Ovary (tissue), 9 donors: ENCODE data around the gene ITM2B. TPM values are rescaled to one million over a fixed set of nuclear protein-coding genes. Genes with fewer than 3 reads are reported as not detected.

Source experiments
- DNase-seq, 5 donors: peaks; one replicate each; pipeline ENCODE4 v3.0.0-alpha.2; 2019 to 2020
- H3K27ac ChIP-seq, 2 donors: fragments of 200-600 bp; one replicate each; pipeline versions ENCODE4 v1.5.1 to v1.8.0; 2019 to 2022
- H3K27me3 ChIP-seq: fragments of 200-600 bp; one replicate; pipeline ENCODE4 v1.8.0; 2022
- H3K36me3 ChIP-seq: fragments of 200-600 bp; sonication (generic); one replicate; pipeline ENCODE4 v1.5.1; 2019
- H3K4me1 ChIP-seq: one replicate; pipeline ENCODE4 v1.8.1; 2013; ENCODE audit warnings: mild to moderate bottlenecking, moderate library complexity; ENCODE audit not compliant: insufficient read depth
- H3K4me3 ChIP-seq: fragments of 200-600 bp; sonication (generic); one replicate; pipeline ENCODE4 v1.5.1; 2017
- H3K9me3 ChIP-seq, 2 donors: fragments of 200-600 bp in 1 of 2; sonication (generic) in 1 of 2; one replicate each; pipeline versions ENCODE4 v1.5.1 to v1.8.1; 2013 to 2019; ENCODE audit warnings: mild to moderate bottlenecking in 1 of 2, moderate library complexity in 1 of 2
- CTCF ChIP-seq, 3 donors: fragments of 450-650 bp in 2 of 3; fragments of 200-600 bp in 1 of 3; IDR thresholded peaks; one replicate each; pipeline versions ENCODE4 v1.5.1 to v1.8.0; 2016 to 2022; ENCODE audit warnings: antibody characterized with exemption in 3 of 3, mild to moderate bottlenecking in 1 of 3
- EP300 ChIP-seq: sonication (generic); formaldehyde crosslinking; IDR thresholded peaks from one replicate; pipeline ENCODE4 v1.6.1; 2017; ENCODE audit warnings: antibody characterized with exemption
- POLR2A ChIP-seq: fragments of 450-650 bp; IDR thresholded peaks from one replicate; pipeline ENCODE4 v1.6.1; 2017; ENCODE audit warnings: antibody characterized with exemption, mild to moderate bottlenecking, moderate library complexity
- WGBS, 3 donors: extraction: QIAGEN DNeasy Blood & Tissue Kit in 1 of 3; methylation state at CpG; one replicate each; pipeline versions ENCODE4 v1.1.5 to v1.1.7; 2013 to 2017; 5-methylcytosine and 5-hydroxymethylcytosine counted together
- intact Hi-C, 4 donors: fragments of 100-400 bp; cut with DNase I; formaldehyde crosslinking; loops; one replicate each; pipeline versions ENCODE4 v1.11.0 to v1.15.1; 2022 to 2023
- polyA plus RNA-seq, 2 donors: library from polyadenylated mRNA; stranded (reverse); fragments of 200-250 nt in 1 of 2; fragments of 350-450 nt in 1 of 2; fragmentation: Illumina TruSeq in 1 of 2; extraction: RNeasy Lipid Tissue Mini Kit (QIAGEN cat#74804) in 1 of 2; gene quantifications; one replicate each; pipeline ENCODE4 v1.2.3, GENCODE V29; 2013 to 2014
- total RNA-seq, 7 donors: library from RNA; depleted of rRNA in 2 of 7; stranded (reverse); fragments of >200 nt in 2 of 7; fragmentation: NEBNext Ultra II Directional in 3 of 7; extraction: Animal tissue kit (Norgen Biotek cat#: 25700) in 3 of 7; gene quantifications; one replicate each; pipeline versions ENCODE4 v1.1.0 to v1.2.4, GENCODE V29; 2016 to 2023
- donor health status: DM: no; HTN: no; CAD: no; lungs with moderate emphysema.
- donor health status: DM: no; HTN: no; CAD: no.
- donor health status: Bipolar disorder and iron deficiency.
- donor health status: DM: yes; HTN: yes; CAD: no.
- donor health status: DM: no; HTN: no; CAD: no.
- donor health status: DM: yes; HTN: yes; CAD: no.

Gene ITM2B
- total and polyA plus RNA-seq, 9 donors, result 635 to 1,955 (median 903) TPM

GRCh38 chr13:48253849-48254248, 20.8 kb downstream of the ITM2B start:
- 12 to 37% (median 18%) methylated on average over 2 of the region's 2 CpGs for WGBS, 3 donors
- intact Hi-C loops, result no loop called here
- H3K27me3 ChIP-seq, result no peaks in the 10 kb centered on the region
- H3K27ac ChIP-seq, result no peak overlapping the region
- peaks cover 7% of the 10 kb centered on the region for H3K4me1 ChIP-seq
- no peak for TF ChIP-seq CTCF (IDR thresholded peaks at IDR 0.05)
- no peak for DNase-seq
- H3K36me3 ChIP-seq, result no peaks in the 10 kb centered on the region
- no peaks in the 10 kb centered on the region for H3K9me3 ChIP-seq
- H3K4me3 ChIP-seq, result no peak overlapping the region

- H3K4me1 ChIP-seq, result peaks cover 7% of the 10 kb centered on the region
- intact Hi-C loops, result no loop called here
- whole genome bisulfite sequencing, 3 donors, result 95 to 97% (median 96%) methylated on average over 13 of the region's 13 CpGs
- no peaks in the 10 kb centered on the region for H3K9me3 ChIP-seq
- no peak for TF ChIP-seq POLR2A
- no peak for TF ChIP-seq CTCF (IDR thresholded peaks at IDR 0.05)
- TF ChIP-seq EP300, result no peak
- H3K27ac ChIP-seq, result no peak overlapping the region
- H3K27me3 ChIP-seq, result no peaks in the 10 kb centered on the region
- no peak for DNase-seq
- H3K36me3 ChIP-seq, result no peaks in the 10 kb centered on the region
- no peak overlapping the region for H3K4me3 ChIP-seq
Observed at GRCh38 chr13:48255090-48255489, 22.1 kb downstream of the ITM2B start.

- H3K4me3 ChIP-seq, result no peak overlapping the region
- H3K27me3 ChIP-seq, result no peaks in the 10 kb centered on the region
- no peak for DNase-seq
- TF ChIP-seq CTCF (IDR thresholded peaks at IDR 0.05), result no peak
- no peak for TF ChIP-seq EP300
- no peak for TF ChIP-seq POLR2A
- no peaks in the 10 kb centered on the region for H3K9me3 ChIP-seq
- no peaks in the 10 kb centered on the region for H3K36me3 ChIP-seq
- intact Hi-C loops, result no loop called here
- 67 to 76% (median 76%) methylated on average over 1 of the region's 1 CpG for WGBS, 3 donors
- H3K4me1 ChIP-seq, result peaks cover 6% of the 10 kb centered on the region
- H3K27ac ChIP-seq, result no peak overlapping the region
Observed at GRCh38 chr13:48255954-48256353, 22.9 kb downstream of the ITM2B start.

GRCh38 chr13:48258002-48258401, 25.0 kb downstream of the ITM2B start:
- Histone ChIP-seq H3K4me1 (peaks cover 3% of the 10 kb centered on the region), H3K27ac (no peak overlapping the region), H3K27me3 (no peaks in the 10 kb centered on the region), H3K9me3 (no peaks in the 10 kb centered on the region), H3K36me3 (no peaks in the 10 kb centered on the region), H3K4me3 (no peak overlapping the region)
- no peak for TF ChIP-seq CTCF (IDR thresholded peaks at IDR 0.05)
- TF ChIP-seq EP300, result no peak
- no peak for TF ChIP-seq POLR2A
- intact Hi-C loops, result no loop called here
- DNase-seq, result no peak

- Histone ChIP-seq H3K27ac (no peak overlapping the region), H3K4me1 (peaks cover 3% of the 10 kb centered on the region), H3K27me3 (no peaks in the 10 kb centered on the region), H3K4me3 (no peak overlapping the region), H3K9me3 (no peaks in the 10 kb centered on the region), H3K36me3 (no peaks in the 10 kb centered on the region)
- no peak for DNase-seq
- intact Hi-C loops, result no loop called here
- TF ChIP-seq CTCF (IDR thresholded peaks at IDR 0.05) (no peak), EP300 (no peak), POLR2A (no peak)
- 69 to 81% (median 73%) methylated on average over 3 of the region's 3 CpGs for WGBS, 3 donors
Observed at GRCh38 chr13:48258430-48258829, 25.4 kb downstream of the ITM2B start.
